Adrenal gland (tissue), 12 donors: Measurements from ENCODE around the gene VPS8. TPM values are rescaled to one million over a fixed set of nuclear protein-coding genes. Genes with fewer than 3 reads are reported as not detected.

Experiments used
- DNase-seq, 7 donors: peaks; one replicate each; pipeline ENCODE4 v3.0.0-alpha.2; 2019 to 2020
- H3K27ac ChIP-seq, 5 donors: fragments of 200-600 bp; sonication (generic) in 4 of 5; 1 replicate in 3 of 5; 2 replicates in 2 of 5; pipeline versions ENCODE4 v1.5.1 to v1.8.0; 2016 to 2020; ENCODE audit warnings: mild to moderate bottlenecking in 1 of 5
- H3K27me3 ChIP-seq: fragments of 200-600 bp; 2 replicates; pipeline ENCODE4 v1.8.0; 2021
- H3K36me3 ChIP-seq, 2 donors: fragments of 200-600 bp; replicated peaks in 1 of 2; 1 replicate in 1 of 2; 2 replicates in 1 of 2; pipeline versions ENCODE4 v1.5.1 to v1.8.0; 2018 to 2022
- H3K4me1 ChIP-seq, 2 donors: fragments of 200-600 bp; replicated peaks in 1 of 2; 1 replicate in 1 of 2; 2 replicates in 1 of 2; pipeline versions ENCODE4 v1.5.1 to v1.8.0; 2018 to 2021
- H3K4me3 ChIP-seq, 4 donors: fragments of 200-600 bp; sonication (generic) in 3 of 4; one replicate each; pipeline ENCODE4 v1.5.1; 2016 to 2018
- H3K9me3 ChIP-seq, 3 donors: fragments of 200-600 bp; sonication (generic) in 1 of 3; replicated peaks in 1 of 3; 1 replicate in 2 of 3; 2 replicates in 1 of 3; pipeline versions ENCODE4 v1.5.1 to v1.8.0; 2016 to 2021
- POLR2A ChIP-seq, 2 donors: fragments of 450-650 bp; IDR thresholded peaks; one replicate each; pipeline ENCODE4 v1.6.1; 2017; ENCODE audit warnings: antibody characterized with exemption in 2 of 2, mild to moderate bottlenecking in 2 of 2, moderate library complexity in 1 of 2
- WGBS, 4 donors: extraction: QIAGEN DNeasy Blood & Tissue Kit in 2 of 4; methylation state at CpG; one replicate each; pipeline versions ENCODE4 v1.1.5 to v1.1.7; 2013 to 2017; 5-methylcytosine and 5-hydroxymethylcytosine counted together
- intact Hi-C, 2 donors: fragments of 100-400 bp; cut with DNase I; formaldehyde crosslinking; loops; one replicate each; pipeline versions ENCODE4 v1.14.1 to v1.15.0; 2022 to 2023
- polyA plus RNA-seq, 3 donors: library from polyadenylated mRNA; stranded (reverse); fragments of 200-250 nt in 2 of 3; fragments of 350-450 nt in 1 of 3; fragmentation: Illumina TruSeq in 1 of 3; extraction: RNeasy Lipid Tissue Mini Kit (QIAGEN cat#74804) in 1 of 3; gene quantifications; one replicate each; pipeline ENCODE4 v1.2.3, GENCODE V29; 2013 to 2014
- total RNA-seq, 9 donors: library from RNA; depleted of rRNA in 4 of 9; stranded (reverse); fragments of >200 nt in 4 of 9; fragments of 120-200 nt in 1 of 9; fragmentation: NEBNext Ultra II Directional in 1 of 9; extraction: Animal tissue kit (Norgen Biotek cat#: 25700) in 1 of 9; gene quantifications; one replicate each; pipeline versions ENCODE4 v1.1.0 to v1.2.4, GENCODE V29; 2013 to 2023
- TF ChIP-seq, protein P1 (sequence below), 6 experiments: fragments of 450-650 bp in 4 of 6; fragments of 200-600 bp in 2 of 6; sonication (generic) in 1 of 6; IDR thresholded peaks; 1 replicate in 5 of 6; 2 replicates in 1 of 6; pipeline versions ENCODE4 v1.5.1 to v1.8.0; 2016 to 2021; ENCODE audit warnings: antibody characterized with exemption in 6 of 6, mild to moderate bottlenecking in 2 of 6, moderate library complexity in 1 of 6
- donor health status: healthy with polysubstance abuse.
- donor health status: Bipolar disorder and iron deficiency.
- donor health status: DM: yes; HTN: yes; CAD: no.
- donor health status: DM: no; HTN: no; CAD: no.
- donor health status: DM: no; HTN: no; CAD: no.
- donor health status: DM: yes; HTN: yes; CAD: no.

Gene VPS8
- total and polyA plus RNA-seq, 12 donors = 17.6 to 96.4 (median 33.9) TPM

DNA sequence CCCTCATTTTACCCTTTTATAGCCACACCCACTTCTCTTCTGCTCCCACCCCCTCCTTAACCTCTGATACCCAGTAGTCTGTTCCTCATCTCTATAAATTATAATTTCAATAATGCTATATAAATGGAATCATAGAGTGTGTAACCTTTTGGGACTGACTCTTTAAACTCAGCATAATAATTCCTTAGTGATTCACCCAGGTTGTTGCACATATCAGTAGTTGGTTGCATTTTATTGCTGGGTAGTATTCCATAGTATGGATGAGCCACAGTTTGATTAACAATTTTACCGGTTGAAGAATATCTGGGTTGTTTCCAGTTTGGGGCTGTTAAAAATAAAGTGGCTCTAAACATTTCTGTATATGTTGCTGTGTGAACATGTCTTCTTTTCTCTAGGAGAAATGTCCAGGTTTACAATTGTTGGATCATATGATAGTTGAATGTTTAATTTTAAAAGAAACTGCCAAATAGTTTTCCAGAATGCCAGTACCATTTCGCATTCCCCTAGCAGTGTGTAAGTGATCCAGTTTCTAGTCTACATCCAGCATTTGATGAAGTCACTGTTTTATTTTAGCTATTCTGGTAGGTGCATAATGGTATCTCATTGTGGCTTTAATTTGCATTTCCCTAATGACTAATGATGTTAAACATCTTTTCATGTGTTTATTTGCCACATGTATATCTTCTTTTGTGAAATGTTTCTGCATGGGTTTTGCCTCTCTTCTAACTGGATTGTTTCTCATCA, 68.5 kb downstream of the VPS8 start:
- intact Hi-C loops = no loop called here
- no peak for DNase-seq
- Histone ChIP-seq H3K36me3 (no peaks in the 10 kb centered on the region), H3K27me3 (no peaks in the 10 kb centered on the region), H3K4me1 (no peaks in the 10 kb centered on the region), H3K9me3 (no peaks in the 10 kb centered on the region), H3K27ac (no peak overlapping the region), H3K4me3 (no peak overlapping the region)
- no peak for TF ChIP-seq POLR2A (IDR thresholded peaks at IDR 0.05)
- TF ChIP-seq, protein P1, sequence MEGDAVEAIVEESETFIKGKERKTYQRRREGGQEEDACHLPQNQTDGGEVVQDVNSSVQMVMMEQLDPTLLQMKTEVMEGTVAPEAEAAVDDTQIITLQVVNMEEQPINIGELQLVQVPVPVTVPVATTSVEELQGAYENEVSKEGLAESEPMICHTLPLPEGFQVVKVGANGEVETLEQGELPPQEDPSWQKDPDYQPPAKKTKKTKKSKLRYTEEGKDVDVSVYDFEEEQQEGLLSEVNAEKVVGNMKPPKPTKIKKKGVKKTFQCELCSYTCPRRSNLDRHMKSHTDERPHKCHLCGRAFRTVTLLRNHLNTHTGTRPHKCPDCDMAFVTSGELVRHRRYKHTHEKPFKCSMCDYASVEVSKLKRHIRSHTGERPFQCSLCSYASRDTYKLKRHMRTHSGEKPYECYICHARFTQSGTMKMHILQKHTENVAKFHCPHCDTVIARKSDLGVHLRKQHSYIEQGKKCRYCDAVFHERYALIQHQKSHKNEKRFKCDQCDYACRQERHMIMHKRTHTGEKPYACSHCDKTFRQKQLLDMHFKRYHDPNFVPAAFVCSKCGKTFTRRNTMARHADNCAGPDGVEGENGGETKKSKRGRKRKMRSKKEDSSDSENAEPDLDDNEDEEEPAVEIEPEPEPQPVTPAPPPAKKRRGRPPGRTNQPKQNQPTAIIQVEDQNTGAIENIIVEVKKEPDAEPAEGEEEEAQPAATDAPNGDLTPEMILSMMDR (IDR thresholded peaks at IDR 0.05) = no peak
- WGBS, 4 donors = 96 to 99% (median 97%) methylated on average over 2 of the region's 2 CpGs

DNA sequence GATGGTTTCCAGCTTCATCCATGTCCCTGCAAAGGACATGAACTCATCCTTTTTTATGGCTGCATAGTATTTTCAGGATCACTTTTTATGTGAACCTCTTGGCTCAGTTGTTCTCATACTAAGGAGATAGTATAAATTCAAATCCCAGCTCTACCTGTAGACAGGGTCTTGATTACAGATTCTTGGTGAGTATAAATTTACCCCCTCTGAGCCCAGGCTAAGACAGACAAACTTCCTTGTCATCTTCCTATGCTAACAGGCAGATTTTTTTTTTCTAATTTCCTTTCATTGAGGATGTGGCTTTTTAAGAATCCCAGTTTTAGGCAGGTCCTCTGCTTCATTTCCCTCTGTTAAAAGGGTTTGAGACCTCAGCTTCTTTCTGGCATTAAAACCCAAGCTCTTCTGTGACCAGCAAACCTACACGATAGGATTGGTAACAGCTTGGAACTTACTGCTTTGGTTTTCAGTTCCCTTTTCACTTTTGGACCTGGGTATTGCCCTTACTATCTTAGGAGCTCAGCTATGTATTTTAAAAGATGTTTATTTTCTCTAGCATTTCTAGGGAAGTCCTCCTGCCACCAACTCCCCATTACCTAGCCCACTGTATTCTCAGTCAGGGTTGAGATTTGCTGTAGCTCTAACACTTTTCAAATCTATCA, 72.5 kb downstream of the VPS8 start:
- Histone ChIP-seq H3K36me3 (no peaks in the 10 kb centered on the region), H3K27me3 (no peaks in the 10 kb centered on the region), H3K4me3 (no peak overlapping the region), H3K4me1 (no peaks in the 10 kb centered on the region), H3K9me3 (no peaks in the 10 kb centered on the region), H3K27ac (no peak overlapping the region)
- 79 to 96% (median 89%) methylated on average over 1 of the region's 1 CpG for WGBS, 4 donors
- TF ChIP-seq, protein P1 (IDR thresholded peaks at IDR 0.05) = no peak
- no peak for TF ChIP-seq POLR2A (IDR thresholded peaks at IDR 0.05)
- intact Hi-C loops = no loop called here
- DNase-seq = no peak

DNA sequence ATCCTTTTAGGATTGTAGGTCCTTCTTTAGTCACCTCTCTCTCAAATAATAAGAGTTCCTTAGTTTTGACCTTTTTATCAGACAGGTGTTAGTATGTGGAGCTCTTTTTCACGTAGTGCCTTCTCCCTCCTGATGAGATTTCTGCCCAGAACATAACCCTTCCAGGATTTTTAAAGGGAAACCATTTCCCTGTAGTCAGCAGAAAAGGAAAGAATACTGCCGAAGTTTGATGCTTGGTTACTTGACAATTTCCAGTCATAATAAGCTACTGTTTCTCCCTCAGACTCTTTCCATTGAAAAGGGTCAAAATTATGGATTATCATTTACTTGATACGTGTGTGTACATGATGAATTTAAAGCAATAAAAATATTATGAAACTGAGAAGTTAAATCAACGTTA, 73.1 kb downstream of the VPS8 start:
- H3K27me3 ChIP-seq = no peaks in the 10 kb centered on the region
- TF ChIP-seq POLR2A (IDR thresholded peaks at IDR 0.05) = no peak
- TF ChIP-seq, protein P1 (IDR thresholded peaks at IDR 0.05) = no peak
- H3K4me1 ChIP-seq = no peaks in the 10 kb centered on the region
- intact Hi-C loops = no loop called here
- no peak overlapping the region for H3K27ac ChIP-seq
- H3K9me3 ChIP-seq = no peaks in the 10 kb centered on the region
- H3K36me3 ChIP-seq = no peaks in the 10 kb centered on the region
- 81 to 89% (median 85%) methylated on average over 4 of the region's 4 CpGs for WGBS, 4 donors
- H3K4me3 ChIP-seq = no peak overlapping the region
- DNase-seq = no peak

DNA sequence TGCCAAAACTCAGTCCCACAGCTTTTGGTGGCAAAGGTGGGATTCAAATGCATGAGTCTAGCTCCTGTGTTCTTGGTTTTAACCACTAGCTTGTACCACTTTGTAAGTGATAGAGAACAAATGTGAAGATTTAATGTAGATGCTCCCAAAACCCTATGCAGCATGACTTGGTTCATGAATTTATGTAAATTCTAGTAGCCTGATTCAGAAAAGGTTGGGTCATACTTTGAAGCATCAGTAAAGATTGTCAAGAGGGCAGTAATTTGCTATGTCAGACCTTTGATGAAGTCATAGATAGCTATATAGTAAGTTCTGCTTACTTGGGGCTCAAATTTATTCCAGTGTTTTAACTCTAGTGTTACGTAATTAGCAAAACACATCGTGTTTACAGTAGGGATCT, 75.6 kb downstream of the VPS8 start:
- intact Hi-C loops = no loop called here
- Histone ChIP-seq H3K9me3 (no peaks in the 10 kb centered on the region), H3K4me1 (no peaks in the 10 kb centered on the region), H3K27me3 (no peaks in the 10 kb centered on the region), H3K36me3 (no peaks in the 10 kb centered on the region), H3K4me3 (no peak overlapping the region), H3K27ac (no peak overlapping the region)
- TF ChIP-seq POLR2A (IDR thresholded peaks at IDR 0.05) = no peak
- TF ChIP-seq, protein P1 (IDR thresholded peaks at IDR 0.05) = no peak
- DNase-seq = no peak
- WGBS, 4 donors = 93 to 98% (median 94%) methylated on average over 2 of the region's 2 CpGs
